Activated CD4-positive, alpha-beta T cell treated with anti-CD3 and anti-CD28 coated beads, Interleukin-2, Interleukin-6, amounts not matched to agents 100 ng/mL and 50 ng/mL, durations not matched to agents 16 hours and 8 hours (primary cell): ENCODE measurements around the gene ITPR1.

Source experiments
- DNase-seq: peaks from one replicate; pipeline ENCODE4 v3.0.0-alpha.2; 2020

ITPR1 gene

GRCh38 chr3:4511491-4512262, 18.5 kb downstream of the ITPR1 start:
- DNase-seq = no peak

- DNase-seq = no peak
Measured at GRCh38 chr3:4512895-4513616, 19.9 kb downstream of the ITPR1 start.

- no peak for DNase-seq
Measured at GRCh38 chr3:4514321-4514720, 21.2 kb downstream of the ITPR1 start.

GRCh38 chr3:4514916-4515315, 21.8 kb downstream of the ITPR1 start:
- DNase-seq = no peak

- no peak for DNase-seq
Measured at GRCh38 chr3:4515916-4516579, 22.9 kb downstream of the ITPR1 start.

GRCh38 chr3:4517093-4517492, 23.9 kb downstream of the ITPR1 start:
- DNase-seq = no peak

- no peak for DNase-seq
Measured at GRCh38 chr3:4517643-4518311, 24.6 kb downstream of the ITPR1 start.

- DNase-seq = no peak
Measured at GRCh38 chr3:4520033-4520816, 27.1 kb downstream of the ITPR1 start.

- DNase-seq = no peak
Measured at GRCh38 chr3:4522947-4523346, 29.8 kb downstream of the ITPR1 start.

GRCh38 chr3:4523710-4524698, 30.9 kb downstream of the ITPR1 start:
- DNase-seq = no peak

- no peak for DNase-seq
Measured at GRCh38 chr3:4525560-4526223, 32.5 kb downstream of the ITPR1 start.

- DNase-seq = no peak
Measured at GRCh38 chr3:4528320-4528719, 35.2 kb downstream of the ITPR1 start.

GRCh38 chr3:4528819-4529600, 35.9 kb downstream of the ITPR1 start:
- no peak for DNase-seq

- no peak for DNase-seq
Measured at GRCh38 chr3:4529876-4530588, 36.9 kb downstream of the ITPR1 start.

GRCh38 chr3:4531478-4532025, 38.4 kb downstream of the ITPR1 start:
- no peak for DNase-seq

- DNase-seq = no peak
Measured at GRCh38 chr3:4532535-4533112, 39.5 kb downstream of the ITPR1 start.

GRCh38 chr3:4533489-4534443, 40.6 kb downstream of the ITPR1 start:
- no peak for DNase-seq
